ENCODE results near the gene TMEM81.

DNA sequence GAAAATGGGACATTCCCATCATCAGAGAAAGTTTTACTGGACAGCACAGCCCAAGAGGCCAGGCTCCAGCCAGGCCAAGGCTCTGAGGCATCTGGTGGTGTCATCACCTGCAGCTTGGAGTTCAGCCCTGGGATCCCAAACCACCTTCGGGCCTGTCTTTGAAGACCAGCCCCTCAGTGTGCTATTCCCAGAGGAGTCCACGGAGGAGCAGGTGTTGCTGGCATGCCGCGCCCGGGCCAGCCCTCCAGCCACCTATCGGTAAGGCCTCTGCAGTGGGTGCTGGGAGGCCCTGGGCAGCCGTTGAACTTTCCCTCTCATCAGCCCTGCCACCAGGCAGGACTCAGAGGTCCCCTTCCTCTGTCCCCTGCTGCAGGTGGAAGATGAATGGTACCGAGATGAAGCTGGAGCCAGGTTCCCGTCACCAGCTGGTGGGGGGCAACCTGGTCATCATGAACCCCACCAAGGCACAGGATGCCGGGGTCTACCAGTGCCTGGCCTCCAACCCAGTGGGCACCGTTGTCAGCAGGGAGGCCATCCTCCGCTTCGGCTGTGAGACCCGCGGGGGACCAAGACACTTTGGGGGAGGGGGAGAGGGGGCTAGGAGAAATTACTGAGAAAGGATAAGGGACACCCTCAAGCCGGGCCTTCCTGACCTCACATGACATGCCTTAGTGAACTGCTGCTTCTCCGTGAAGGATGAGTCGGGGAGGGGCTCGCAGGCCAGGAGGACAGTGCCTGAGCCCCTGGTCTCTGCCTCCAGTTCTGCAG lies 26.3 kb downstream of the TMEM81 start:
- TF ChIP-seq ELF4 (IDR thresholded peaks at IDR 0.05) = no peak
- no peak for TF ChIP-seq SP1 (IDR thresholded peaks at IDR 0.05)
- no peak for TF ChIP-seq FOXM1 (IDR thresholded peaks at IDR 0.05; ENCODE audit: borderline replicate concordance)
- no peak for TF ChIP-seq FOXA1 (IDR thresholded peaks at IDR 0.05)
- TF ChIP-seq, protein P1, sequence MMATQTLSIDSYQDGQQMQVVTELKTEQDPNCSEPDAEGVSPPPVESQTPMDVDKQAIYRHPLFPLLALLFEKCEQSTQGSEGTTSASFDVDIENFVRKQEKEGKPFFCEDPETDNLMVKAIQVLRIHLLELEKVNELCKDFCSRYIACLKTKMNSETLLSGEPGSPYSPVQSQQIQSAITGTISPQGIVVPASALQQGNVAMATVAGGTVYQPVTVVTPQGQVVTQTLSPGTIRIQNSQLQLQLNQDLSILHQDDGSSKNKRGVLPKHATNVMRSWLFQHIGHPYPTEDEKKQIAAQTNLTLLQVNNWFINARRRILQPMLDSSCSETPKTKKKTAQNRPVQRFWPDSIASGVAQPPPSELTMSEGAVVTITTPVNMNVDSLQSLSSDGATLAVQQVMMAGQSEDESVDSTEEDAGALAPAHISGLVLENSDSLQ (IDR thresholded peaks at IDR 0.05) = no peak
- TF ChIP-seq BHLHE40 (IDR thresholded peaks at IDR 0.05; ENCODE audit: borderline replicate concordance) = no peak
- TF ChIP-seq SUZ12 (IDR thresholded peaks at IDR 0.05) = no peak
- TF ChIP-seq ZNF384 (IDR thresholded peaks at IDR 0.05) = no peak
- no peak for TF ChIP-seq NFRKB (IDR thresholded peaks at IDR 0.05)
- no peak for TF ChIP-seq TARDBP (IDR thresholded peaks at IDR 0.05)
- TF ChIP-seq FOXK2 (IDR thresholded peaks at IDR 0.05) = no peak
- no peak for TF ChIP-seq CTBP1 (IDR thresholded peaks at IDR 0.05; ENCODE audit: borderline replicate concordance)

Measured in HEK293T (cell line).